Endodermal cell (in vitro differentiated cells): ENCODE data around the gene OR10G2. TPM values are rescaled to one million over a fixed set of nuclear protein-coding genes. Genes with fewer than 3 reads are reported as not detected.

Experiments
- DNase-seq: peaks from one replicate; pipeline ENCODE4 v3.0.0-alpha.2; 2017
- H3K27ac ChIP-seq: 2 replicates; pipeline ENCODE4 v1.5.1; 2013; ENCODE audit warnings: mild to moderate bottlenecking, low read depth, low read length, moderate library complexity
- H3K27me3 ChIP-seq: 2 replicates; pipeline ENCODE4 v1.6.1; 2013; ENCODE audit warnings: mild to moderate bottlenecking, low read length, moderate library complexity; ENCODE audit not compliant: insufficient read depth, control insufficient read depth, poor library complexity, severe bottlenecking
- H3K36me3 ChIP-seq: 2 replicates; pipeline ENCODE4 v1.7.0; 2013; ENCODE audit warnings: mild to moderate bottlenecking, low read length, moderate library complexity; ENCODE audit not compliant: control insufficient read depth, insufficient read depth
- H3K4me1 ChIP-seq: one replicate; pipeline ENCODE4 v1.7.0; 2013; ENCODE audit warnings: low read length; ENCODE audit not compliant: control insufficient read depth, insufficient read depth
- H3K4me3 ChIP-seq: 2 replicates; pipeline ENCODE4 v1.5.1; 2013; ENCODE audit warnings: mild to moderate bottlenecking, low read length, moderate library complexity
- H3K9ac ChIP-seq: 2 replicates; pipeline ENCODE4 v1.6.1; 2013; ENCODE audit warnings: mild to moderate bottlenecking, low read length, moderate library complexity; ENCODE audit not compliant: poor library complexity, severe bottlenecking; ENCODE audit errors: extremely low read depth
- H3K9me3 ChIP-seq: 2 replicates; pipeline ENCODE4 v1.6.1; 2013; ENCODE audit warnings: mild to moderate bottlenecking, low read length, moderate library complexity; ENCODE audit not compliant: control insufficient read depth
- H3K27ac Mint-ChIP-seq: 2 replicates; pipeline ENCODE4 v1.8.0; 2020; ENCODE audit warnings: mixed read lengths
- H3K27me3 Mint-ChIP-seq: 2 replicates; pipeline ENCODE4 v1.8.0; 2021; ENCODE audit warnings: mild to moderate bottlenecking, mixed read lengths; ENCODE audit not compliant: insufficient read depth
- H3K36me3 Mint-ChIP-seq: 2 replicates; pipeline ENCODE4 v1.8.0; 2020; ENCODE audit warnings: low read depth, mixed read lengths
- H3K4me1 Mint-ChIP-seq: 2 replicates; pipeline ENCODE4 v1.8.0; 2020; ENCODE audit warnings: mixed read lengths
- H3K4me3 Mint-ChIP-seq: 2 replicates; pipeline ENCODE4 v1.8.0; 2020; ENCODE audit warnings: mild to moderate bottlenecking, moderate library complexity, mixed read lengths
- H3K9me3 Mint-ChIP-seq: 2 replicates; pipeline ENCODE4 v1.8.0; 2020; ENCODE audit warnings: mild to moderate bottlenecking, mixed read lengths
- CTCF ChIP-seq: fragments of 200-600 bp; sonication (generic); conservative IDR thresholded peaks from 2 replicates; pipeline ENCODE4 v1.5.0; 2021; ENCODE audit warnings: antibody characterized with exemption, mild to moderate bottlenecking
- WGBS, 2 experiments: methylation state at CpG; one replicate each; pipeline versions ENCODE4 v1.1.5 to v1.1.7; 2013; ENCODE audit warnings: missing lambda C conversion rate in 2 of 2, mixed read lengths in 1 of 2; ENCODE audit not compliant: insufficient coverage in 1 of 2, insufficient read length in 1 of 2; 5-methylcytosine and 5-hydroxymethylcytosine counted together
- total RNA-seq, 2 donors: library from RNA; stranded (reverse); fragmentation: NEBNext Ultra II Directional in 1 of 2; extraction: Animal tissue kit (Norgen Biotek cat#: 25700) in 1 of 2; gene quantifications; 2 replicates in 1 of 2; 3 replicates in 1 of 2; pipeline ENCODE4 v1.2.1, GENCODE V29; 2021

Gene OR10G2
- total RNA-seq, 2 donors from 2014 or later: not detected

- no peaks in the 10 kb centered on the region for H3K27me3 ChIP-seq
- TF ChIP-seq CTCF: no peak
- DNase-seq: no peak
- Mint-ChIP-seq H3K4me1 (peaks cover 5% of the 10 kb centered on the region), H3K36me3 (no peaks in the 10 kb centered on the region), H3K4me3 (no peak overlapping the region), H3K9me3 (no peaks in the 10 kb centered on the region), H3K27me3 (peaks cover 2% of the 10 kb centered on the region), H3K27ac (no peak overlapping the region)
- H3K9ac ChIP-seq: no peak overlapping the region
- H3K27ac ChIP-seq: no peak overlapping the region
- H3K36me3 ChIP-seq: no peaks in the 10 kb centered on the region
- H3K4me3 ChIP-seq: no peak overlapping the region
- no peaks in the 10 kb centered on the region for H3K4me1 ChIP-seq
- no peaks in the 10 kb centered on the region for H3K9me3 ChIP-seq
Observed at GRCh38 chr14:21647380-21647779, 12.6 kb upstream of the OR10G2 start.

- H3K27ac Mint-ChIP-seq: no peak overlapping the region
- DNase-seq: no peak
- Histone ChIP-seq H3K27ac (no peak overlapping the region), H3K27me3 (no peaks in the 10 kb centered on the region), H3K4me1 (no peaks in the 10 kb centered on the region), H3K36me3 (no peaks in the 10 kb centered on the region), H3K9me3 (no peaks in the 10 kb centered on the region), H3K9ac (no peak overlapping the region), H3K4me3 (no peak overlapping the region)
- no peak for TF ChIP-seq CTCF
- WGBS, 2 experiments: 74 to 82% methylated on average over 5 of the region's 5 CpGs
- H3K9me3 Mint-ChIP-seq: no peaks in the 10 kb centered on the region
- H3K27me3 Mint-ChIP-seq: no peaks in the 10 kb centered on the region
- peaks cover 3% of the 10 kb centered on the region for H3K4me1 Mint-ChIP-seq
- H3K4me3 Mint-ChIP-seq: no peak overlapping the region
- no peaks in the 10 kb centered on the region for H3K36me3 Mint-ChIP-seq
Observed at GRCh38 chr14:21643407-21643806, 8.7 kb upstream of the OR10G2 start.

GRCh38 chr14:21642683-21643082 lies 7.9 kb upstream of the OR10G2 start:
- H3K27ac Mint-ChIP-seq: no peak overlapping the region
- H3K36me3 ChIP-seq: no peaks in the 10 kb centered on the region
- H3K4me1 ChIP-seq: no peaks in the 10 kb centered on the region
- no peaks in the 10 kb centered on the region for H3K9me3 Mint-ChIP-seq
- no peak overlapping the region for H3K4me3 Mint-ChIP-seq
- H3K27ac ChIP-seq: no peak overlapping the region
- no peaks in the 10 kb centered on the region for H3K27me3 ChIP-seq
- DNase-seq: no peak
- no peaks in the 10 kb centered on the region for H3K36me3 Mint-ChIP-seq
- no peak for TF ChIP-seq CTCF
- no peak overlapping the region for H3K9ac ChIP-seq
- WGBS, 2 experiments: 79 to 90% methylated on average over 2 to 3 of the region's 3 CpGs
- no peak overlapping the region for H3K4me3 ChIP-seq
- no peaks in the 10 kb centered on the region for H3K9me3 ChIP-seq
- no peaks in the 10 kb centered on the region for H3K27me3 Mint-ChIP-seq
- peaks cover 3% of the 10 kb centered on the region for H3K4me1 Mint-ChIP-seq
